DMS 273 treated with DMSO at 0.1 percent for 48 hours (cell line): ENCODE measurements around the gene STAT3.
"Not testable (repeated sequence)": the region's sequence is repeated elsewhere in the genome, so short reads cannot be mapped to it uniquely, and the experiment has no call there.

Experiments used
- DNase-seq: peaks from one replicate; lab custom pipeline; 2025; lab: John Stamatoyannopoulos, UW

Gene STAT3

DNA sequence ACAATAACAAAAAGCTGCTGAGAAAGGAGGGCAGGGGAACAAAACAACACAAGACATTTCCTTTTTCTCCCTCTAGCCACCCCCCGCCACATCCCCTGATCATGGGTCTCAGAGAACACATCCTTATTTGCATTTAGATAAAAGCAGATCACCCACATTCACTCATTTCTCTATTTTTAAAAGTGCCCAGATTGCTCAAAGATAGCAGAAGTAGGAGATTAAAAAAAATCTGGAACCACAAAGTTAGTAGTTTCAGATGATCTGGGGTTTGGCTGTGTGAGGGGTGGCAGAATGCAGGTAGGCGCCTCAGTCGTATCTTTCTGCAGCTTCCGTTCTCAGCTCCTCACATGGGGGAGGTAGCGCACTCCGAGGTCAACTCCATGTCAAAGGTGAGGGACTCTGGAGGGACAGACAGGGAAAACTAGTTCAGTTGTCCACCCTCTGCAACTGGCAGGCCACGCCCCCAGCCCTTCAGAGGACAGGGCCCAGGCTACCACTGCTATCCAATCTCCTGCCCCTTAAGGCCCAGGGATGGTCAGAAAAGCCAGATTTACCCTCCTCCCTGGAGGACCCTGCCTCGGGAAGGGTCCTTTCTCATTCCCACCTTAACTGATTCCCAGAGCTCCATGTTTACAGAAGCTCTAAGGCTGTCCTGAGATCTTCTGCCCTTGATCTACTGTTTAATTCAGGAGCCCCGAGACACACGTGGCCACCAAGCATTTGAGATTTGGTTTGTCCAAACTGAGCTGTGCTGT is 72.7 kb downstream of the STAT3 start:
- no peak for DNase-seq

DNA sequence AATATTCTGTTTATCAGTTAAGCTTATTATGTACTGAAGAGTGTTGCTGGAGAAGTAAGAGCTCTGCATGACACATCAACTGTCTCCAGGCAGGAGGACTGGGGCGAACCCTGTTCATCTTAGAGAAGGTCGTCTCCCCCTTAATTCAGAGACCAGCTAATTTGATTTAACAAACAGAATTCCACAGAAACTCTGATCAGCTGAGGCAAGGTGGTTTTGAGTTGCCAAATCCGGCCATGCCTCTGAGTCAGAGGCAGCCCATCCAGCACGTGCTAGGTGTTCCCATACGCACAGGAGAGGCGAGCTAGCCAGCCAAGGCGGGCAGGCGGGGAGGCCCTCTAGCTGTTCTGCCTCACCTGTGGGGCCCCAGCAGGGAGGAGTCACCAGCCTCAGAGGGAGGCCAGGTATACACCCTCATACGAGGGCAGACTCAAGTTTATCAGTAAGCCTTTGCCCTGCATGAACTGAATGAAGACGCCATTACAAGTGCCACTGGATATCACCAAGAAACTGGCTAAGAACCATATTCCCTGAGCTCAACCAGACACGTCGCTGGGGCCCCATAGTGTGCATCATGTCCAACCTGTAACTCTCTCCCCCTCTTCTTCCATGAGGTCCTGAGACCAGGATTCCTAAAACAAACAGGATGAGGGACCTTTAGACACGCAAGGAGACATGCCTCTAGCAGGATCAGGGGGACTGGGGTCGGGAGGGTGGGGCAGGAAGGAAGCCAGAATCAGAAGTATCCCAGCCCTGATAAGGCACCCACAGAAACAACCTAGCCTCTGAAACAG is 74.3 kb downstream of the STAT3 start:
- DNase-seq: no peak

DNA sequence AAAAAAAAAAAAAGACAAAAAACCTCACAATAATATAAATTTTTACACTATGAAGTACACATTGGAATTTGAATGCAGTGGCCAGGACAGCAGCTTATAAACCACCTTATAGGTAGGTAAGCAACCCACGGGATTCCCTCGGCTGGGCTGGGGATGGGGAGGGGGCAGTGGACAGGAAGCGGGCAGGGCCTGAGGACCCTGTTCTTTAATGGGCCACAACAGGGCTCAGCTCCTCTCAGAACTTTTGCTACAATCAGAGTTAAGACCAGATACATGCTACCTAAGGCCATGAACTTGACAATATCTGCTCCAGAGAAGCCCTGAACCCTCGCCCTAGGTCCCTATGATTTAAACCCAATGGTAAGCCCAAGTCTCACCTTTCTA is 74.9 kb downstream of the STAT3 start:
- no peak for DNase-seq

DNA sequence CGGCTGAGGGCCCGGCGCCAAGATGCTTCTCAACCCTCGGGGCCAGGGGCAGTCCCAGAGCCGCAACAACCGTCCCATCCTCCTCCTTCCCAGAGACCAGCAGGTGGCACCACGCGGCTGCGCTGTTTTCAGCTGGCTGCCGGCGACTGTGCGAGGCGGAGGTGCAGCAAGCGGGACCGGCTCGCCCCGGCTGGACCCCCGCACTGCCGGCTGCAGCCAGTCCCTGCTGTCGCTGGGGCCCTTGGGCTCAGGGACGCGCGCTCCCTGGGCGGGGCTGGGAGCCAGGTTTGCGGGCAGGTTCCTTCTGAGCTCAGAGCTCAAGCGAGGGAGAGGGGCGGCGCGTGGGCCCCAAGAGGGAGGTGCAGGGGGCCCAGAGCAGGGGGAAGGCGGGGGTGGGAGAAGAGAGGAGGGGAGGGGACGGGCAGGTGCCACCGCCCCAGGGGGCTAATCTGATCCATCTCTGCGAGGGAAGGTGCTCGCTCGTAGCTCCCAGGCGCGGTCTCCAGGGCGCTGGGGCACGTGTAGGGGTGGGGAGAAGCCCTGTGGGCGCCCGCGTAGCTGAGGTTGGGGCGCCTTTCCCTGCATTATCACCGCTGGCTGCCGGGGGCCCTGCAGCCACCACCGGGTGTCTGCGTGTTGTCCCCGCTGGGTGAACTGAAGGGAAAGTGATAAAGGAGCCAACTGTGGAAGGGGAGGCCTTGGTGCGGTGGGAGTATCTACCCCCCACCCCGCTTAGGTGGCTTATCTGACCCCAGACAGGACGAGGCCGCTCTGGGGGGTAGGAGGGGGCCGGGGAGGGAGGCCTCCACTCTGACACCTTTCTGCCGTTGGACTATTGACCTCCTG is 75.7 kb downstream of the STAT3 start:
- peak; percentile 70 for DNase-seq

DNA sequence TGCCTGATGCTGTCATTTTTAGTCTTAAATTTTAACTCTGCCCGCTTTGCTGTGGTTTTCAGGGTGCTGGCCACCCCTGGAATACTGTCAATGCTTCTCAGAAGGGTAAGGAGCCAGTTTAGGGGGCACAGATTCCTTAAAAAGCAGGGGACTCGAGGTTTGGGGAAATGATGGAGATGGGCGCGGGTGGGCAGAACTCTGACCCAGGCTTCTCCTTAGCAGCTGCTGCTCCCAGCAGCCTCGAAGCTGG is 76.3 kb downstream of the STAT3 start:
- DNase-seq: no peak

DNA sequence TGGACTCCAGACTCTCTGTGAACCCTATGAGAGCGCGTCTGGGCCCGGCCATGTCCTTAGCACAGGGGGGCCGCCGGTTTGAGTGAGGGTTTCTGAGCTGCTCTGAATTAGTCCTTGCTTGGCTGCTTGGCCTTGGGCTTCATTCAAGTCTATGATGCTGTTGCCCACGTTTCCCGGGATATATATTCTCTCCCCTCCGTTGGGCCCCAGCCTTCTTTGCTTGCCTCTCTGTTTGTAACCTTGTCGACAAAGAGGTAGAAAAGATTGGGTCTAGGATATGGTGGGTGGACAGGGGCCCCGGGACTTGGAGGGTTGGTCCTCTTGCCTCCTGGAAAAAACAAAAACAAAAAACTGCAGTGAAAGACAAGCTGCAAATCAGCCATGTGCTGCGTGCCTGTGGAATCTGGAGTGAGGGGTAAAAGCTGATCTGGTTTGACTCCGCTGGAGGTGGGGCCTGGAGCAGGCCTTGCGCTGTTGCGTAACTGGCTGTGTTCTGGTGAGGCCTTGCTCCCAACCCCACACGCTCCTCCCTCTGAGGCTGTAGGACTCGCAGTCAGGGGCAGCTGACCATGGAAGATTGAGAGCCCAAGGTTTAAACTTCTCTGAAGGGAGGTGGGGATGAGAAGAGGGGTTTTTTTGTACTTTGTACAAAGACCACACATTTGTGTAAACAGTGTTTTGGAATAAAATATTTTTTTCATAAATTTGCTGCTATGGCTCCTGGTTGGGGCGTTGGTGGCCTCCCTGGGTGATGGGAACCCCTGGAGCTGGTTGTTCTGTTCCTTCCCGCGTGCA is 76.8 kb downstream of the STAT3 start:
- no peak for DNase-seq

DNA sequence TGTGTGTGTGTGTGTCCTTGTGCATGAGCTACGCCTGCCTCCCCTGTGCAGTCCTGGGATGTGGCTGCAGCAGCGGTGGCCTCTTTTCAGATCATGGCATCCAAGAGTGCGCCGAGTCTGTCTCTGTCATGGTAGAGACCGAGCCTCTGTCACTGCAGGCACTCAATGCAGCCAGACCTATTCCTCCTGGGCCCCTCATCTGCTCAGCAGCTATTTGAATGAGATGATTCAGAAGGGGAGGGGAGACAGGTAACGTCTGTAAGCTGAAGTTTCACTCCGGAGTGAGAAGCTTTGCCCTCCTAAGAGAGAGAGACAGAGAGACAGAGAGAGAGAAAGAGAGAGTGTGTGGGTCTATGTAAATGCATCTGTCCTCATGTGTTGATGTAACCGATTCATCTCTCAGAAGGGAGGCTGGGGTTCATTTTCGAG is 77.4 kb downstream of the STAT3 start:
- no peak for DNase-seq

DNA sequence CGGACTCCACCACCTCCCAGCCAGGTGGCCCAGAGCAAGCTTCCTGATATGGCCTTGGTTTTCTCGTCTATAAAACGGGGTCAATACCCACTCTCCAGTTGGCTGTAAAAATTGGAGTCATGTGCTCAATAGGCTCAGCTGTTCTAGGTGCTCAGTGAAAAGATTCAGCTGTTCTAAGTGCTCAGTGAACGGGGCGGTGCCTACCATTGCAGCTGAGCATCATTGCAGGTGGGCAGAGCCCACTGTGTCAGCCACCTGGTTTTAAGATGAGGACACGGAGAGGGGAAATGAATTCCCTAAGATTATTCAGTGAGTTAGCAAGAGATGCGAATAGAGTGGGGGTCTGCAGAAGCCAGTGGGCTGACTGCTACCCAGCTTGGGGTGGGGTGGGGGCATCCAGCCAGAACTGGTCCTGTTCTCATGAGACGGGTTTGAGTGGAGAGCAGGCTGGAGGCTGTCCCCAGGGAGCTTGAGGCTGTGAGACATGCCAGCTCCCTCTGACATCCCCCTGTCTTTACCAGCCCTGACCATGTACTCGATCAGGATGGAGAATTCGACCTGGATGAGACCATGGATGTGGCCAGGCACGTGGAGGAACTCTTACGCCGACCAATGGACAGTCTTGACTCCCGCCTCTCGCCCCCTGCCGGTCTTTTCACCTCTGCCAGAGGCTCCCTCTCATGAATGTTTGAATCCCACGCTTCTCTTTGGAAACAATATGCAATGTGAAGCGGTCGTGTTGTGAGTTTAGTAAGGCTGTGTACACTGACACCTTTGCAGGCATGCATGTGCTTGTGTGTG is 78.1 kb downstream of the STAT3 start:
- DNase-seq: no peak

DNA sequence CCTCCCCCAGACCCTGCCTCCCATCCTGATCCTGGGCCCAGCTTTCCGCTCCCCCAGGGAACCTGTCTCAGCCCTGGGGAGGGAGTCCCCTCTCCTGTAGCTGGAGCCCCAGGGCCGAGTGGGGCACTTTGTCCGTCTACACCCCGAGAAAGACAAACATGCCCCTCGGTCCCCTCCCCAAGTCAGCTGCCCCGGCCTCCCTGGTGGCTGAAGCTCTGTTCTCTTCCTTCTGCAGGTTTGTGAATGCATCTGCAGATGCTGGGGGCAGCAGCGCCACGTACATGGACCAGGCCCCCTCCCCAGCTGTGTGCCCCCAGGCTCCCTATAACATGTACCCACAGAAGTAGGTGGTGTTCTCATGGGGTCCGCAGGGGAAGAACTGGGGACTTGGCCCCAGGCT is 79.1 kb downstream of the STAT3 start:
- no peak for DNase-seq

DNA sequence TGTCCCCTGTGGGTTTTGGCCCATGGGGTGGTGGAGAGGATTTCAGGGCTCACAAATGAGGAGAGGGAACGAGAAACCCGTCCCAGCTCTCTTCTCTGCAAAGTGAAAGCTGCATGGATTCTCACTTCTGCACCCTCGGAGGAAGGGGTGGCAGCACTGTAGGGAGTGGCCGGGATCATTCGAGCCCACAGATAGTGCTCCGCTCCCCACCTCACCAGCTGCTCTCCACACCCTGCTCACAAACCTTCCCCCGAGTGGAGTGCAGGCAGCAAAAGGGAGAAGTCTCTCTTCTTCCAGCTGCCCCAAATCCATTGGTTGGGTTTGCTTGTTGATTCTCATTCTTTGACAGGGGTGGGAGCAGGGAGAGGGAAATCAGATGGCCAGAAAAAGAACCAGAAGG is 79.8 kb downstream of the STAT3 start:
- DNase-seq: no peak

DNA sequence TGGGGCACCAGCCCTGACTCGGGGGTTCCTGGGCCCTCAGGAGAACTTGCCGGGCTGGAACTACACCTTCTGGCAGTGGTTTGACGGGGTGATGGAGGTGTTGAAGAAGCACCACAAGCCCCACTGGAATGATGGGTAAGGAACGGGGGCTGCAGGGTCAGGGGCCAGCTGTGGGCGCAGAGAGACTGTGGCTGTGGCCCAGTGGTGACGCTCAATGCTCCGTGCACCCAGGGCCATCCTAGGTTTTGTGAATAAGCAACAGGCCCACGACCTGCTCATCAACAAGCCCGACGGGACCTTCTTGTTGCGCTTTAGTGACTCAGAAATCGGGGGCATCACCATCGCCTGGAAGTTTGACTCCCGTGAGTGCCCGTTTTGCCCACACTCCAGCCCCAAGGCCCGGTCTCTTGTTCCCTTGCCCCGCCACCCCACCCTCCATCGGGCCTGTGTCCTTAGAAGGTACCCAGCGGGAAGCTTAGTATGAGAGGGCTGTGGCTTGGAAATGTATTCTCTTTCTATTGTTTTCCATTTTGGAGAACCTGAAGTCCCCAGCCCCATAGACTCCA is 80.8 kb downstream of the STAT3 start:
- no peak for DNase-seq

DNA sequence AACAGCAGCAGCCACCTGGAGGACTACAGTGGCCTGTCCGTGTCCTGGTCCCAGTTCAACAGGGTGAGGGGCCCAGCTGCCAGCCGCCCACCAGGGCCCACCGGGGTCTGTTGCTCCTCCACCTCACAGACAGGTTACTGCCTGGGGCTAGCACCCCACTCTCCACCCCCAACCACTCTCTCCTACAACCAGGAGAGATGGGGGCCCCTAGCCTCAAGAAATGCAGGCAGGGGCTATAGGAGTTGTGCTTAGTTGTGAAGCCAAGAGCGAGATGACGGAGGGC is 81.9 kb downstream of the STAT3 start:
- no peak for DNase-seq

DNA sequence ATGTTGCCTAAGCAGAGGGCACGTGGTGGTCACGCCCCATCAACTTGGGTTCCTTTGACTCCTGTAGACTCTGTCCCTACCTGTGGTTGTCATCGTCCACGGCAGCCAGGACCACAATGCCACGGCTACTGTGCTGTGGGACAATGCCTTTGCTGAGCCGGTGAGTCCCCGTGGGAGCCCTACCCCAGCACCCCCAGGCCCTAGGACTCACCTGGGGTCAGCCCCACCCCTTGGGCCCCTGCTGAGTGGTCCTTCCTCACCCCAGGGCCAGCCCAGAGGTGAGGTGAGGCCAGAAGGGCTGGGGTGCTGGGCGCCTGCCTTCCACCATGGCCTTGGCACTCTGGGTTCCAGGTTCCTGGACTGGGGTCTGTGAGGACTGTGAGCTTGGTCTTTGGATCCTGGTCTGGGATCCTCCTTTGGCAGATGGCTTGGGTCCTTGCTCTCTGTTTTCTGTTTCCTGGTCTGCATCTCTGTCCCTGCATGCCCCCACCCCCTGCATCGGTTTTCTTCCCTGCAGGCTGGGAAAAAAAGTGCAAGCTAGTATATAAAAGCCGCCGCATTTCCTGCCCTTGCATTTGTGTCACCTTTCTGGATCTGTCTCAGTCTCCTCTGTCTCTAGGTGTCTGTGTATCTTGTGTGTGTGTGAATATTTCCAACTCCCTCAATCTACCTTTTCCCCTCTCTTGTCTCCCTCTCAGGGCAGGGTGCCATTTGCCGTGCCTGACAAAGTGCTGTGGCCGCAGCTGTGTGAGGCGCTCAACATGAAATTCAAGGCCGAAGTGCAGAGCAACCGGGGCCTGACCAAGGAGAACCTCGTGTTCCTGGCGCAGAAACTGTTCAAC is 82.5 kb downstream of the STAT3 start:
- DNase-seq: no peak

DNA sequence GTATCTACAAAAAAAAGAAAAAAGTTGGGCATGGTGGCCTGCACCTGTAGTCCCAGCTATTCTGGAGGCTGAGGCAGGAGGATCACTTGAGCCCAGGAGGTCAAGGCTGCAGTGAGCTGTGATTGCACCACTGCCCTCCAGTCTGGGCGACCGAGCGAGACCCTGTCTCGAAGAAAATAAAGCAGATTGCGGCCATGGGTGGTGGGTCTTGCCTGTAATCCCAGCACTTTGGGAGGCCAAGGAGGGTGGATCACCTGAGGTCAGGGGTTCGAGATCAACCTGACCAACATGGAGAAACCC is 83.3 kb downstream of the STAT3 start:
- not testable (repeated sequence) for DNase-seq

DNA sequence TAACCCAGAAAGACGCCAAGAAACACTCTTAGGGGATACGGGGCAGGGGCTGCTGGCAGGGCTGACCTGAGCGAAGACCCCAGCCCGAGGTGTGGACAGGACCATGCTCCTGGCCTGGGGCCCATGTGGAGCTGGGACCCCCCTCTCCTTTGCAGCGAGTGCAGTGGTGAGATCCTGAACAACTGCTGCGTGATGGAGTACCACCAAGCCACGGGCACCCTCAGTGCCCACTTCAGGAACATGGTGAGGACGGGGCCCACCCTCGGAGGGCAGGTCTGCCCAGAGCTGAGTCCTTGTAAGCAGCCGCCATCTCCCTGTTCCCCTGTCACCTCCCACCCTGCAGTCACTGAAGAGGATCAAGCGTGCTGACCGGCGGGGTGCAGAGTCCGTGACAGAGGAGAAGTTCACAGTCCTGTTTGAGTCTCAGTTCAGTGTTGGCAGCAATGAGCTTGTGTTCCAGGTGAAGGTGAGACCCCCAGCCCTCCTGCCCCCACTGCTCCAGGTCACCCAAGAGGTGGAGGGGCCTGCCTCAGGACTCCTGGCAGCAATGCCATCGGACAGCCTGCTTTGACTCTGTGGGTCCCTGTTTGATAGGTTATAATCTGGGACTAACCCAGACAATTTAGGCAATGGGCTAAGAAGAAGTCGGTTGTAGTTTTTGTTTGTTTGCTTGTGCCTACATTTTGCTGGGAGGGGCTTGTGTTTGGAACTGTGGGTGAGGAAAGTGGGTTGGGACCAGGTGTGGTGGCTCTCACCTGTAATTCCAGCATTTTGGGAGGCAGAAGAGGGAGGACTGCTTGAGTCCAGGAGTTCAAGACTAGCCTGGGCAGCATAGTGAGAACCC is 83.8 kb downstream of the STAT3 start:
- DNase-seq: no peak

DNA sequence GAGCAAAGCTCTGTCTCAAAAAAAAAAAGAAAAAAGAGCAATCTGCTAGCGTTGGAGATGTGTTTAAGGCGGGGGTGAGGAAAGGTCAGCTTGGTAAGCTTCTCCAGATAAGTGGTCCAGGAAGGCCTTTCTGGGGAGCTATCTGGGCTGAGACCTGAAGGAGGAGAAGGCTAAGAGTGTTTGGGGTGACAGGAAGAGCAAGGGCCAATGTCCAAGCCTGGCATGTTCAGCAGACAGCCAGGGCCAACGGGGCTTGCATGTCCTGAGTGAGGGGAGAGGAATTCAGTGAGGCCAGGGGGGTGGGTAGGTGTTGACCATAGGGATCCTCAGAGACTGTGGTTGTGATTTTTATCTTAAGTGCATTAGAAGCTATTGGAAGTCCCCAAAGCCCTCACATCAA is 84.5 kb downstream of the STAT3 start:
- no peak for DNase-seq

DNA sequence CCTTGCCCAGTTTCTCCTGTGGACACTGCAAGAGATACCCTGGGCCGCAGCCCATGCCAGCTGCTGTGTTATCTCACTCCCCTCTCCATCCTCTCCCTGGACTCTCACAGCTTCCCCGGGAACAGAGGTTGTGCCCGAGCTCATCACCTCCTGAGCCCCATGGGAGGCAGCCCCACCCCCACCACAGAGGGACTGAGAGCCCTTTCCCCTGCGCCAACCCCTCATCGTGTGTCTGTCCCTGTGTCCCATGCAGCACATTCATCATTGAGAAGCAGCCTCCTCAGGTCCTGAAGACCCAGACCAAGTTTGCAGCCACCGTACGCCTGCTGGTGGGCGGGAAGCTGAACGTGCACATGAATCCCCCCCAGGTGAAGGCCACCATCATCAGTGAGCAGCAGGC is 87.2 kb downstream of the STAT3 start:
- DNase-seq: no peak

DNA sequence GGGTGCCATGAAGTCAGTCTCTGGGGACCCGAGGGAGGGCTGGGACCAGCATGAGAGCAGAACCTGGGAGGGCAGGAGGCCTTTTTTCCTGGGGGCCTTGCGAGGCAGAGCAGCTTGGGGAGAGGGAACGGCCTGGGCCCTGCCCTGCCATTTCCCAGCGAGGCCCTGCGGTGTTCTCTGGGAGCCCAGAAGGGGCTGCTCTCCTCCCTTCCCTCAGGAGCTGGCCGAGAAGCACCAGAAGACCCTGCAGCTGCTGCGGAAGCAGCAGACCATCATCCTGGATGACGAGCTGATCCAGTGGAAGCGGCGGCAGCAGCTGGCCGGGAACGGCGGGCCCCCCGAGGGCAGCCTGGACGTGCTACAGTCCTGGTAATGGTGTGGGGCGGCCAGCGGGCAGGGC is 88.3 kb downstream of the STAT3 start:
- DNase-seq: not testable (repeated sequence)

DNA sequence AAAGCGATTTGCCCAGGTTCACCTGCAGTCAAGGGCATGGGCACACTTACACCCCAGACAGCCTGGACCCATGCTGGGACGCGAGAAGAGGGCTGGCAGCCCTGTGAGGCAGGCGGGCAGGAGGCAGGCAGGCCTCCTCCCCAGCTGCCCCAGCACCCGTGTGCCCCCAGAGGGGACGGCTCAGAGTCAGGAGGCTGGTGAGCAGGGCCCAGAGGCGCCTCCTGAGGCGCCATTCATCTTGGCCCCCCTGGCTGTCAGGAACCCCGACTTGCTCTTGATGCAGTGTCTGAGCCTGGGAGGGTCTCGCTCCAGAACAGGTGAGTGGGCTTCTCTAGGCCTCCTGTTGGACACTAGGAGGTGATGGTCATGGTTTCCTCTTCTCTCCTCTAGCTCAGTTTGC is 88.9 kb downstream of the STAT3 start:
- not testable (repeated sequence) for DNase-seq

DNA sequence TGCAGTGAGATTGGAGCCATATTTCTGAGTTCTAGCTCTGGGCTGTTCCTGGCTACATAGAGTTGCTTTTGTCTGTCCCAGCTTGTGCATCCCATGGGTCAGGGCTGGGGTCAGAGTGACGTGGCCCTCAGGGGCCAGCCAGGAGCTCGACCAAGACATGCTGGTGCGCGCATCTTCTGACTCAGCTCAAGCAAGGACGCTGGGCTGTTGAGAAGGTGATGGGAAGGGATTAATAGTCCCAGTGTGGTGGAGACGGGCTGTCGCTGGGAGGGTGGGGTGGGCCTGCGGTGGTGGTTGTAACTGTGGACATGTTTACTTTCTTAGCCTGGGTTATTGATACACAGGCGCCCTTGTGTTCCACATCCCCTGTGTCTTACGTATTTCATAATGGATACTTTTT is 90.5 kb downstream of the STAT3 start:
- not testable (repeated sequence) for DNase-seq
